NCI-H2196 treated with DMSO at 0.1 percent for 48 hours (cell line): ENCODE results near the gene FHOD1.

Experiments used
- DNase-seq: peaks from one replicate; lab custom pipeline; 2025; ENCODE audit not compliant: unreplicated experiment; lab: John Stamatoyannopoulos, UW

Gene FHOD1

GRCh38 chr16:67247192-67248072, at the start of gene FHOD1:
FHOD1 (minus strand) TSS chr16:67247481; CDS start chr16:67247410, 71 bp downstream.
- peak; percentile 71 for DNase-seq

GRCh38 chr16:67296420-67296819, 49.1 kb upstream of the FHOD1 start:
- DNase-seq = no peak

DNA sequence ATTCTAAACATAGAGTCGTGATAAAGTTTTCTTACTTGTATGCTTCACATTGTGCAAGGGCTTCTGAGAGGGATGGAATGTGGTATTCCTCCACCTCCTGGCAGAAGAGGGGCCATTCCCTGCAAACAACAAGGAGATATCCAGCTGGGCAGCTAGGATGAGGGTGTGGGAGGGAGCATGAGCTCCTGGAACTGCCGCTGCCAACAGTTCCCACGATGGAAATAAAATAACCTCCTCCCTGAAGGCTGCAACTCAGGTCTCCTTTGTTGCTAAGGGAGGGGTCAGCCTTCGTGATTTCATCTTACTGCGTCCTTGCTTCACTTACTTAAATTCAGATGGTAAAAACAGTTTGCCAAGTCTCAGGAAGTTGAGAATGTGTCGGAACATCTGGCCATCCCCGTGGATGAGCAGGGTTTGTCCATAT, 47.7 kb upstream of the FHOD1 start:
- DNase-seq = no peak

DNA sequence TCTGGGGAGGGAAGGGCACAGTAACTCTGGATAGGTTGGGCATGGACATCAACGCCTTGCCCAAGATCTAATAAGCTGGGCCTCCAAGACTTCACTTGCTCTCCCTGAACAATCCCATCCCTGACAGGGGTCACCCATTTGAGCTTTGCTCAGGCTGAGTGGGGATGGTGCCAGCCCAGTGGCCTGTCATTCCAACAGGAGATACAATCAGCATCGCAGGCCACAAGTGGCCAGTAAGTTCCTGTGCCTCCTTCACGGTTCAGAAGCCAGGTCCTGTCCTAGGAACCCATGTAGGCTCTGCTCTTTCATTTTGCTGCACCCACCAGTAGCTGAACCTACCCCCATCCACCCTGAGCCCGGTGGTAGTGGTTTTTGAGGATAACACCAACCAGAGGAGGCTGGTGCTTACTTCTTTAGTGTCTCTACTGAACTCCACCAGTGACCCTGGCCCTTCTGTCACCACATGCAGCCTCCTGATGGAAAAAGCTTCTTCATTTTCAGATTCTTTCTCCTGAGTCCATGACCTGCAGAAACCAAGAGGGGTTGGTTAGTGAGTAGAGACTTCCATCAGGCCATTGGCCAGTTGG, 47.0 kb upstream of the FHOD1 start:
- DNase-seq = no peak

- DNase-seq = no peak
Measured at GRCh38 chr16:67291461-67291860, 44.2 kb upstream of the FHOD1 start.

GRCh38 chr16:67287960-67288359, 40.7 kb upstream of the FHOD1 start:
- DNase-seq = no peak

GRCh38 chr16:67286441-67287235, 39.4 kb upstream of the FHOD1 start:
- no peak for DNase-seq

GRCh38 chr16:67284699-67285646, 37.7 kb upstream of the FHOD1 start:
- peak; percentile 77 for DNase-seq

GRCh38 chr16:67283826-67284555, 36.7 kb upstream of the FHOD1 start:
- no peak for DNase-seq

DNA sequence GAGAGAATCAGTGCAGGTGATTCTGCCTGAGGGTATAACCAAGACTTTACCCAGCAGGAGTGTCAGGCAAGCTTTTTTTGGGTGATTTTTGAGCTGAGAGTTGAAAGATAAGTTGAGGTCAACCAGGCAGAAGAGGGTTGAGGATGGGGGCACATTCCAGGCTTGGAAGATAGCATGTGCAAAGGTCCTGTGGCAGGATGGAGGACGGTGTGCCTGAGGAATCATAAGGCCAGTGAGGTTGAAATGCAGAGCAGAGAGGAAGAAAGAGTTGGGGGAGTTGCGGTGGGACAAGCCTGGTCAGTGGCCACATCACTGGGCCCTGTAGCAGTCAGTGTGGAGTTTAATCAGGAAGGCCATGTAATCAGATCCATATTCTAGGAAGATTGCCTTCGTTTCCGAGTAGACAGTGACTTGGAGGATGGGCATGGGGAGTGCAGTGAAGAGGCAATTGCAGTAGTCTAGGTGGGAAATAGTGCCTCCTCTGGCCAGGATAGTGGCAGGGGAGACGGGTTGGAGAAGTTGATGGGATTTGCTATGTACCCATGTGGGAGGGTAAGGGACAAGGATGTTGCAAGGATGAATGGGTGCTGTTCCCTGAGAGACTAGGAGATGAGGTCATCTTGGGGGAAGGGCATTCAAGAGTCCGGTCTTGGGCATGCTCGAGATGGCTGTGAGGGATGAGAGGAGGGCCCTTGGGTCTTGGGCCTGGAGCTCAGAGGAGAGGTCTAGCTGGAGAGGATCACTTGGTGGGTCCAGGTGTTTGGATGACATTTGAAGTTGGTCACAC, 36.0 kb upstream of the FHOD1 start:
- no peak for DNase-seq

DNA sequence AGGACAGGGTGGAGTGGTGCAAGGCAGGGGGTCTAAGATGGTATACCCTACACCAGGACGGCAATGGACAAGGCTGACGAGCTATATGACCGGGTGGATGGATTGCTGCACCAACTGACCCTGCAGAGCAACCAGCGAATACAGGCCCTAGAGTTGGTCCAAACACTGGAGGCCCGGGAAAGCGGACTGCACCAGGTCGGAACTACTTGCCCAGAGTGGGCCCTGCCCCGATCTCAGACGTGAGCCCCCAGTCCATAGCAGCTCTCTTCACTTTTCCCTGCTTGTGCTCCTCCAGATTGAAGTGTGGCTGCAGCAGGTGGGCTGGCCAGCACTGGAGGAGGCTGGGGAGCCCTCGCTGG, 35.1 kb upstream of the FHOD1 start:
- DNase-seq = no peak

- no peak for DNase-seq
Measured at GRCh38 chr16:67281536-67282446, 34.5 kb upstream of the FHOD1 start.

DNA sequence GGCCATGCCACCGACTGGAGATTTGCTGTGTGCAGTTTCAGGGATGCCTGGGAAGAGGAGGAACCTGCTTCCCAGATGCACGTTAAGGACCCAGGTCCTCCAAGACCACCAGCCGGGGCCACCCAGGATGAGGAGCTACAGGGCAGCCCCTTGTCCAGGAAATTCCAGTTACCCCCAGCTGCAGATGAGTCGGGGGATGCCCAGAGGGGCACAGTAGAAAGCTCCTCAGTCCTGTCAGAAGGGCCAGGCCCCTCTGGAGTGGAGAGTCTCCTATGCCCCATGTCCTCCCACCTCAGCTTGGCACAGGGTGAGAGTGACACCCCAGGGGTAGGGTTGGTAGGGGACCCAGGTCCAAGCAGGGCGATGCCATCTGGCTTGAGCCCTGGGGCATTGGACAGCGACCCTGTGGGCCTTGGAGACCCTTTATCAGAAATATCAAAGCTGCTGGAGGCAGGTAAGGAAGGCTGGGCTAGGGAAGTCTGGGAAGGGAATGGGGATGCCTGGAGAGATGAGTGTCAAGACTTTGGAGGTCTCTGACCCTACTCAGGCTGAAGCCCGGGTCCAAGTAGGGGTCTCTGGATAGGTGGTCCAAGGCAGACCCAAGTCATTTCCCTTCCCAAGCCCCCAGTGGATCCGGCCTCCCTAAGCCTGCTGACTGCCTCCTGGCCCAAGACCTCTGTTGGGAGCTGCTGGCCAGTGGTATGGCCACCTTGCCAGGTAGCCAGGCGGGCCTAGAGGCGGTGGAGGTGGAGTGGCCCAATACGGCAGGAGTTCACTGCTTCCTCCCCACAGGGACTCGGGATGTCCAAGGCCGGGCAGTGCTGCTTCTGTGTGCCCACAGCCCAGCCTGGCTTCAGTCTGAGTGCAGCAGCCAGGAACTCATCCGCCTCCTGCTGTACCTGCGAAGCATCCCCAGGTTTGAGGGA, 33.1 kb upstream of the FHOD1 start:
- no peak for DNase-seq

- peak; percentile 23 for DNase-seq
Measured at GRCh38 chr16:67279296-67280089, 32.2 kb upstream of the FHOD1 start, which contains the start of gene PLEKHG4. PLEKHG4 (plus strand) TSS chr16:67279532; CDS start chr16:67280045, 513 bp downstream.

DNA sequence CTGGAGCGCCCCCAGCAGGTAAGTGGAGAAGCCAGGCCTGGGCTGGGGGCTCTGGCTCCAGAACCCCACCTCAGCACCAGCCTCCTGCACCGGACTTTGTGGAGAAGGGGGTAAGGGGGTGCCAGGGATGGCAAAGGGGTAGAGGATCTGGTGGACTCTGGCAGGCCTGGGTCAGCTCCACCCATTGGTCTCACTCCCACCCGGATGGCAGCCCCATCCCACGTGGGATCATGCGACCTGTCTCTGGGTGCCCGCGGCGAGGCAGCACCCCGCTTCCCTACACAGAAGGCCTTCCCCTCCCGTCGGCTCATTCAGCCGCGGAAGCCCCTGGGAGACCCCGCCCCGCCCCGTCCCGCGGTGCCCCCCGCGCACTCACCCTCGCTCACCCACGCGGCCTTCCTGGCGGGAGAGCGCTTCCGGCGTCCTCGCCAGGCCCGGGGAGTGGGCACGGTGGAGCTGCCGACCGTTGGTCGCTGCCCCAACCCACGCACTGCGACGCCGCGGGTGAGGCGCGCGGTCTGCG, 31.6 kb upstream of the FHOD1 start:
- no peak for DNase-seq
